Stimulated activated CD8-positive, alpha-beta memory T cell treated with anti-CD3 and anti-CD28 coated beads, Interleukin-2, amount 100 ng/mL, for 1 hour (primary cell): ENCODE results near the gene DEPDC1.
"Not testable (repeated sequence)": the region's sequence is repeated elsewhere in the genome, so short reads cannot be mapped to it uniquely, and the experiment has no call there.

Experiments used
- DNase-seq, 2 donors: peaks; one replicate each; pipeline ENCODE4 v3.0.0-alpha.2; 2020; ENCODE audit warnings: low read depth in 2 of 2

Gene DEPDC1

GRCh38 chr1:68496680-68497357 is at the start of gene DEPDC1:
Gene DEPDC1 (minus strand): TSS chr1:68497082. CDS start chr1:68496999, 83 bp downstream.
- peak; percentile 27 to 56 for DNase-seq

DNA sequence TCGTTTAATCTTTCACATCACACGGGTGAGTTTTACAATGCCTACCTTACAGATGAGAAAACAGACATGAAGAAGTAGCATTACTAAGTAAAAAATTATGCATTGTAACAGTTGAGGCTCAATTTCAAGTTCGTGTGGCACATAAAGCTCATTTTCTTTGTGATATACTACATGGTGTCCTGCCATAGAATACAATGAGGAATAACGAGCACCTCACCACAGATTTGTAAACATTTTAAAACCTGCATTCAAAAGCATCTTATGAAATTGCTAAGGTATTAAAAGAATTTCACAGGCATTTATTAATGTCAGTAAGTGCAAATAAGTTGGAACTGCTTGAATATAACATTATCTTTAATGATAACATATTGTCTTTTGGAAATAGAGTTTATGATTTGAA is 47.8 kb upstream of the DEPDC1 start:
- no peak for DNase-seq

DNA sequence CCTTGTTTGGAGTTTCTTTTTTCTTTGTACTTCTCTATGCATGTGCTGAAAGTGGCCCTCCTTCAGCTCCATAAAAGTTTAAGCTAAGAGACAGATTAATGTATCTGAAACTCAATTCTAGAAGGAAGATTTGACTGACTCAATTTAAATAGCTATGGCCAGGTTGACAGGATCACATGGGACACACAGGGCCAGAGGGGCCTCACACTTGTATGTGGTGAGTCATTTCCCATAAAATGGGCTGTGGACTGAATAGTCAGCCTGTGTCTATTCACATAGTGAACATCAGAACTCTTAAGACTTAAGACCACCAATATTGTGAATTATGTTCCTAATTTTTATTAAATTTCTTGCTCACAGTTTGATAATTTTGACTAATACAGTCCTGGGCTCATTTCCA is 45.7 kb upstream of the DEPDC1 start:
- DNase-seq, result no peak

- DNase-seq, result no peak
Measured at GRCh38 chr1:68538941-68539340, 42.1 kb upstream of the DEPDC1 start.

- no peak for DNase-seq
Measured at GRCh38 chr1:68528243-68528642, 31.4 kb upstream of the DEPDC1 start.

DNA sequence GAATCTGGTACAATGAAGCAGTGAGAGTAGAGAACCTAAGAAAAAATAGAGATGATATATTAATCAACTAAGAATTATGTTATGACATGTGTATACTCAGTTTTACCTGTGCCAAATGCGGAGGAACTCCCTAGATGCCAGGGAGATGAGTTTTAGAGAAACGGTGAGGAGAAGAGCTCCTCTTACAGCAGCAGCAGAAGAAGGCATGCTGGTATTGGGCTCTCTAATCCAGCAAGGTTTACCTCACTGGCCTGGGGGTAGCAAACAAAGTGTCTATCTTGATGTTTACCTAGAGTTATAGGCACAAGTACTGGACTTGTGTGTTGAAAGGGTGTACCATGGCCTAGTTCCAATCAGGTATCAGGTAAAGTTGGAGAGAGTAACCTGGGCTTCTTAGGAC is 28.9 kb upstream of the DEPDC1 start:
- no peak for DNase-seq

DNA sequence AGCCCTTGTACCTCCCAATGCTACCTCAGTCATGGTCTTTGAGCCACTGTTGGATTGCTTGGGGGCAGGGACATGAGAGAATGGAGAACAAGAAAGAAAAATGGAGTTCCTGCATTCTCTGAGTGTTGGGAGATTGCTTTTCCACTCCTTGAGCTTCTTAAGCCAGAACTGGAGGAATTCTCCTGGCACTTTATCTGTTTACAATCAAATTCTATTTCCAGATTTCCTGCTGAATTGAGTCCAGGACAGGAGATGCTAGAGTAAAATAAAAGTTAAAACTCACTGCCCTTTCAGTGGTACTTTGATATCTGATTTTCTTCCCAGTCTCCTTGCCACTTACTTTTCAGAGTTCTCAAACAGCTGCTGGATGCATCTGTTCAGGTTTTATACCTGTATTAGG is 24.4 kb upstream of the DEPDC1 start:
- DNase-seq, result no peak

GRCh38 chr1:68516066-68516465 is 19.2 kb upstream of the DEPDC1 start:
- no peak for DNase-seq

DNA sequence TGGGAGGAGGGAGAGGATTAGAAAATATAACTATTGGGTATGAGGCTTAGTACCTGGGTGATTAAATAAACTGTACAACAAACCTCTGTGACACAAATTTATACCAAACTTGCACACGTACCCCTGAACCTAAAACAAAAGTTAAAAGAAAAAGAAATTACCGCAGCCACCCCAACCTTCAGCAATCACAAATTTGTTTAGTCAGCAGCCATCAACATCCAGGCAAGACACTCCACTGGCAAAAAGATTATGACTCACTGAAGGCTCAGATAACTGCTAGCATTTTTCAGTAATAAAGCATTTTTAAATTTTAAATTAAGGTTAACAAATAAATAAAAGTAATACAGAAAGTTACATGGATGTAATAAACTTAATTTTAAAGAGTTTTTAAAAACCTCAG is 14.4 kb upstream of the DEPDC1 start:
- no peak for DNase-seq

- DNase-seq, result no peak
Measured at GRCh38 chr1:68506386-68506785, 9.5 kb upstream of the DEPDC1 start.

DNA sequence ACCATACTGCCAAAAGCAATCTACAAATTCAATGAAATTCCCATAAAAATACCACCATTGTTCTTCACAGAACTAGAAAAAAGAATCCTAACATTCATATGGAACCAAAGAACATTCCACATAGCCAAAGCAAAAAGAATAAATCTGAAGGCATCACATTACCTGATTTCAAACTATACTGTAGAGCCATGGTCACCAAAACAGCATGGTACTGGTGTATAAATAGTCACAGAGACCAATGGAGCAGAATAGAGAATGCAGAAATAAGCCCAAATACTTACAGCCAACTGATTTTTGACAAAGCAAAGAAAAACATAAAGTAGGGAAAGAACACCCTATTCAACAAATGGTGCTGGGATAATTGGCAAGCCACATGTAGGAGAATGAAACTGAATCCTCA is 6.2 kb upstream of the DEPDC1 start:
- no peak for DNase-seq

GRCh38 chr1:68497358-68497698 is 446 bp upstream of the DEPDC1 start:
- no peak for DNase-seq

- DNase-seq, result no peak
Measured at GRCh38 chr1:68495968-68496679, 758 bp downstream of the DEPDC1 start.

- DNase-seq, result no peak
Measured at GRCh38 chr1:68495532-68495931, 1.4 kb downstream of the DEPDC1 start.

DNA sequence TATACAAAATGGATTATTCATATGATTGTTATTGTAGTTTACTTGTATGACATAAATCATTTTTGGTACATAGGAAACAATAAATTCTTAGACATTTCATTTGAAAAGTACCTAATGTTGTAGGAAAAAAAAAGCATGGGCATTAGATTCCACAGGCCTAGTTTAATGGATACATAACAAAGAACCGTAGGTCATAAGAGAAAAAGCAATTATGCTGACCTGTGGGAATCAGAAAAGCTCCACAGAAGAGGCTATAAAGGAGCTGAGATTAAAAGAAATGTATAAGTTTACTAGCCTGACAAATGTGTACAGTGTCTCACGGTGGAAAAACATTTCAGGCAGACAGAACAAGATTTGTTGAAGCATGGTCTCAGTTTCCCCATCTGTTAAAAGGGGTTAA is 3.7 kb downstream of the DEPDC1 start:
- no peak for DNase-seq

GRCh38 chr1:68492255-68492654 is 4.6 kb downstream of the DEPDC1 start:
- not testable (repeated sequence) for DNase-seq

GRCh38 chr1:68490046-68490651 is 6.7 kb downstream of the DEPDC1 start:
- DNase-seq, result no peak

DNA sequence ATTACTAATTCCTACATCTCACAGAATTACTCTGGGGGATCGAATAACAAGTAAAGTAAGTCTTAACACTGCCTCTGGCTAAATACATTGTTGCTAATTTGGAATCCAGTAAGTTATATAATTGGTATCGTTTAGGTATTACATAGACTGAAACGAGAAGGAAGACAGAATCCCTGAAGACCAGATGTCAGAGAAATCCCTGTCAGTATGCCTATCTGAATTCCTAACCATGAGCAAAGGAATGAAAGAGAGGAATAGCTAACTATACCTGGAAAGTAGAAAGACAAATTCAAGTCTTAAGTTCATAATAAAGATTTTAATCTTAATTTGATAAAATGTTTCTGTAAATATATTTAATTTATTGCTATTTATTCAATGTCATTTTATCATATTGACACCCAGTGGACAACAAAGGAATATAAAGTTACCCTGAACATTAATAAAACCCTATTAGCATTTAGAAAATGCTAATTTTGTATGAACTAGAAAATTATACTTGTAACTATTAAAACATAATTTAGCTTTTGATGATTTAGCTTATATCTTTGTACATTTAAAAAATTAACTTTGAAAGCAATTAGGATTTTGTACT is 11.4 kb downstream of the DEPDC1 start:
- DNase-seq, result no peak

DNA sequence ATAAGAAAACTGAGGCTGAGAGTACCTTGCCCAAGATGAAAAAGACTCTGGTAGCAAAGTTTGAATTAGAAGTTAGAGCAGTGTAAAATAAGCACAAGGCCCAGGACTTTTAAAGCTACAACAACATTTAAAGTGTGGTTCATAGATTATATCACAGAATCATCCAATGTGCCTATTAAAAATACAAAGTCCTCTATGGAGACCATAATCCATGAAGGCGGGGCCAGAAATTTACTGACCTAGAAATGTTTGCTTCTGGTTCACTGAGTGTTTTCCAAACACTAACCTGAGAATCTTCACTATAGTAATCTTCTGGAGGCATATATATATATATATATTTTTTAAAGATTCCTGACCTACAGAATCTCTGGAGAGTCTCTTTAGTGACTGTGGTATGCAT is 12.3 kb downstream of the DEPDC1 start:
- no peak for DNase-seq

- no peak for DNase-seq
Measured at GRCh38 chr1:68481041-68481440, 15.8 kb downstream of the DEPDC1 start.

DNA sequence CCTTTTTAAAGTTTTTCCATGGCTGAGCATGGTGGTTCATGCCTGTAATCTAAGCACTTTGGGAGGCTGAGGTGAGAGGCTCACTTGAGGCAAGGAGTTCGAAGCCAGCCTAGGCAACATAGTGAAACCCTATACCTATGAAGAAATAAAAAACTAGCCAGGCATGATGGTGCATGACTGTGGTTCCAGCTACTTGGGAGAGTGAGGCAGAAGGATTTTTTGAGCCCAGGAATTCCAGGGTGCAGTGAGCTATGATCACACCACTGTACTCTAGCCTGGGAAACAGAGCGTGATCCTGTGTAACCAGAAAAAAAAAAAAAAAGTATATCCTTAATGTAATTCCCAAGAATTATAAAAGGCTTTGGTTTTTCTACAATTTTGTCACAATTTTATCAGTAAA is 17.4 kb downstream of the DEPDC1 start:
- no peak for DNase-seq

GRCh38 chr1:68478662-68479061 is 18.2 kb downstream of the DEPDC1 start:
- no peak for DNase-seq

DNA sequence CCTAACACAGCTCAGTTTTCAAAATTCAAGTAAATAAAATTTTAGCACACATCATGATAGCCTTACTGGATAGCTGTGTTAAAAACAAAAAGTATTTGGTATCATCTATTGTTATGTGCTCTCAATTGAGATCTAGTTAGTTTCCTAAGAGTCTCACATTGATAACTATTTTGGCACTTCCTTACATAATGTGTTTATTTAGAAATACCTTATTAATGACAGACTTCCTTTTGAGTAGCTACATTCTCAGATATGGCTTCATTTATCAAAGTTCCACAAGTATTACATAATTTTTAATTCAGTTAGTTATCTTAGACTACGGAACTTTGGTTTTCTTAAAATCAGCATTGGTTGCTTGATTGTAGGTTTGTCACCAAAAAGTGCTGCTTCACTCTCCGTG is 20.3 kb downstream of the DEPDC1 start:
- not testable (repeated sequence) for DNase-seq
